GM18861 (cell line): ENCODE measurements around the gene HOXB4.

Experiments used
- ATAC-seq: cut with Tn5 transposase; IDR thresholded peaks from one replicate; pipeline ENCODE4 v1.9.1; 2021; ENCODE audit not compliant: unreplicated experiment

Gene HOXB4

GRCh38 chr17:48549914-48550501, 28.1 kb downstream of the HOXB4 start:
- no peak for ATAC-seq

GRCh38 chr17:48549281-48549630, 28.9 kb downstream of the HOXB4 start:
- no peak for ATAC-seq

GRCh38 chr17:48548523-48549280, 29.4 kb downstream of the HOXB4 start:
- ATAC-seq, result no peak

- no peak for ATAC-seq
Measured at GRCh38 chr17:48547808-48548522, 30.2 kb downstream of the HOXB4 start.

- no peak for ATAC-seq
Measured at GRCh38 chr17:48546924-48547807, 31.0 kb downstream of the HOXB4 start.

GRCh38 chr17:48546137-48546923, 31.8 kb downstream of the HOXB4 start:
- no peak for ATAC-seq

GRCh38 chr17:48545539-48545938, 32.6 kb downstream of the HOXB4 start:
- ATAC-seq, result no peak

GRCh38 chr17:48545022-48545375, 33.2 kb downstream of the HOXB4 start, which contains the start of gene HOXB2:
Gene HOXB2 (minus strand): TSS chr17:48545109. CDS start chr17:48544911, 198 bp downstream.
- no peak for ATAC-seq

- no peak for ATAC-seq
Measured at GRCh38 chr17:48544349-48545021, 33.7 kb downstream of the HOXB4 start.

GRCh38 chr17:48543854-48544348, 34.2 kb downstream of the HOXB4 start:
- no peak for ATAC-seq

GRCh38 chr17:48543107-48543853, 34.9 kb downstream of the HOXB4 start:
- ATAC-seq, result peak; percentile 55

GRCh38 chr17:48542698-48543106, 35.4 kb downstream of the HOXB4 start:
- ATAC-seq, result no peak

- no peak for ATAC-seq
Measured at GRCh38 chr17:48542114-48542656, 36.0 kb downstream of the HOXB4 start.

GRCh38 chr17:48541577-48542113, 36.5 kb downstream of the HOXB4 start:
- no peak for ATAC-seq

- ATAC-seq, result no peak
Measured at GRCh38 chr17:48541036-48541576, 37.0 kb downstream of the HOXB4 start.

- no peak for ATAC-seq
Measured at GRCh38 chr17:48540213-48540612, 37.9 kb downstream of the HOXB4 start.

- ATAC-seq, result no peak
Measured at GRCh38 chr17:48539177-48539576, 39.0 kb downstream of the HOXB4 start.

GRCh38 chr17:48537316-48537715, 40.8 kb downstream of the HOXB4 start:
- ATAC-seq, result no peak
